ENCODE data around the gene BGLAP. TPM values are rescaled to one million over a fixed set of nuclear protein-coding genes. Genes with fewer than 3 reads are reported as not detected.

The BGLAP gene
- total and polyA plus RNA-seq, 2 of the 13 experiments (the other 11 are each of a cell fraction or from before 2014, with no cell fraction given) = 0.62 to 1.6 TPM

DNA sequence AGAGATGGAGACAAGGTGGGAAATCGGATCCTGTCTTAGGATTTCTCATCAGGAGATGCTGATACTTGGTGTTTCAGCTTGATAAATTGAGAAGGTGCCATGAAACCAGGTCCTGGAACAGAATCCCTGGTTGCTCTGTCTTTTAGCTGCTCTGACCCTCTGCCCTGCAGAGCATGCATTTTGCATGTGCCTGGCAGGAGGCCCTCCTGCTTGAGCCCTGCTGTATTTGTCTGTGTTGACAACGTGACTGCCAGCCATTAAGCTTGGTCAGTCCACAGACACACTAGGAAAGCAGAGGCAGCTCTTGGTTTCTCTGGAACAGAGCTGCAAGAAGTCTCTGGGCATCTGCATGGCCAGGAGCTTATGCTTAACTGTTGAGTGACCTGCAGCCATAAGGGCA, 45.5 kb upstream of the BGLAP start (continued):
- TF ChIP-seq ATF7 (IDR thresholded peaks at IDR 0.05) (no peak), ATF7 (CRISPR knock-in tag; IDR thresholded peaks at IDR 0.05) (no peak)

DNA sequence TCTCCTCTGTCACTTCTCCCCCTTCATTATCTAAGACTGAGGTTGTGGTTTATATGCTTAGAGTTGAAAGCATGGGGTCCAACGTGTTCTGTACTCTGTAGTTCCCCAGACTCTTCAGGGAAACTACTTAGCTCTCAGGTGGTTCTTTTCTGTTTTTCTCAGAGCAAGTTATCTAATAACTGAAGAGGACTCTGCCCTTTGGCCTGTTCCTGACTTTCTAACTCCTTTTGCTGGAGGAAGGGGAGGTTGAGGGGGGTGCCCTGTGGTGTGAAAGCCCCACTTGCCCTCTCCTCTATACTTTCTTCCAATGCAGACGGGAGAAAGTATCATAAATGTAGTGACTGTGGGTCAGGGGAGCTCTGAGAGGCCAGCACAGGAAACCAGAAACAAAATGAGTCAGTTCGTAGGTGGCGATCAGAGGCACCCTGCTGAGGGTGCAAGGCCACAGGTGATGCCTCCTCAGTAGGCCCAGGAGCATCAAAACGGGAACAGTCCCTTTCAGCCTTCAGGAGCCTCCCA, 43.1 kb upstream of the BGLAP start:
- no TSS peak for BruUV-seq (replicated peaks)
- H3K27ac ChIP-seq (ENCODE audit: extremely low read length, insufficient read depth, low read length) = peak overlapping the region; percentile 15
- FAIRE-seq = no peak
- 0 out of 2 replicates have a peak overlapping the region, but pooled peaks have one; percentile 12 for H3K9ac ChIP-seq (ENCODE audit: insufficient read depth, low read depth, low read length)
- H3K27me3 ChIP-seq (ENCODE audit: control insufficient read depth in 1 of 2, insufficient read depth in 2 of 2, low read length in 2 of 2) = no peaks in the 10 kb centered on the region; a peak in 1 of 5 replicates
- CTCF ChIA-PET (ENCODE audit: low intra/inter-chr PET ratio, low total read pairs) = no interaction called here
- no peaks in the 10 kb centered on the region for H3K9me3 ChIP-seq (ENCODE audit: low read length)
- no peak overlapping the region for H2AFZ ChIP-seq (ENCODE audit: low read length)
- H3K36me3 ChIP-seq (replicated peaks in 1 of 2; ENCODE audit: control insufficient read depth in 1 of 2, insufficient read depth in 2 of 2, low read length in 2 of 2) = peaks cover 14 to 33% of the 10 kb centered on the region in 2 experiments
- peak overlapping the region; percentile 37; the same call in 1 of the 2 replicates for H3K4me2 ChIP-seq (ENCODE audit: low read depth, low read length)
- no peaks in the 10 kb centered on the region for H4K20me1 ChIP-seq (ENCODE audit: insufficient read depth, low read length)
- intact Hi-C loops (cut with micrococcal nuclease; ENCODE audit: unreplicated experiment) (no loop called here), in situ Hi-C loops (cut with HindIII; ENCODE audit: extremely low pct_ligation_motif_present, low pct_unique_long_range_greater_than_20kb) (no loop called here)
- DNase-seq (ENCODE audit: low spot score) = no peak
- H3K79me2 ChIP-seq (ENCODE audit: insufficient read depth, low read length) = peaks cover 36% of the 10 kb centered on the region
- POLR2A ChIA-PET = interaction anchor here (3.6 kb wide), 1 partner anchor 14 kb away, joined by 32 read pairs; the partner anchor contains the start of gene PMF1
- no peak overlapping the region for H3K4me3 ChIP-seq (replicated peaks in 1 of 3; ENCODE audit: insufficient read depth in 1 of 3, low read depth in 2 of 3, low read length in 3 of 3)
- H3K4me1 ChIP-seq (ENCODE audit: insufficient read depth, low read length) = peaks cover 50% of the 10 kb centered on the region
- TF ChIP-seq ASH2L (IDR thresholded peaks at IDR 0.05; ENCODE audit: insufficient read length, low read depth, low read length) = no peak
- TF ChIP-seq ZNF549 (CRISPR knock-in tag; IDR thresholded peaks at IDR 0.05) = no peak
- WGBS (ENCODE audit: low lambda C conversion rate) = 86% methylated on average over 5 of the region's 5 CpGs
- ATAC-seq = no peak

DNA sequence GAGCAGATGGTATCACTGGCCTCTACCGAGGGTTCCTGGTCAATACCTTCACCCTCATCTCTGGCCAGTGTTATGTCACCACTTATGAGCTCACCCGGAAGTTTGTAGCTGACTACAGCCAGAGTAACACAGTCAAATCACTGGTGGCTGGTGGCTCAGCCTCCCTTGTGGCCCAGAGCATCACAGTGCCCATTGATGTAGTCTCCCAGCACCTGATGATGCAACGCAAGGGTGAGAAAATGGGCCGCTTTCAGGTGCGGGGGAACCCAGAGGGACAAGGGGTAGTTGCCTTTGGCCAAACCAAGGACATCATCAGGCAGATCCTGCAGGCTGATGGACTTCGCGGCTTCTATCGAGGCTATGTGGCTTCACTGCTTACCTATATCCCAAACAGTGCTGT, 41.9 kb upstream of the BGLAP start:
- in situ Hi-C loops (cut with HindIII; ENCODE audit: extremely low pct_ligation_motif_present, low pct_unique_long_range_greater_than_20kb) = no loop called here
- Histone ChIP-seq H3K79me2 (ENCODE audit: insufficient read depth, low read length) (peaks cover 25% of the 10 kb centered on the region), H3K27ac (ENCODE audit: extremely low read length, insufficient read depth, low read length) (no peak overlapping the region), H3K4me1 (ENCODE audit: insufficient read depth, low read length) (peaks cover 42% of the 10 kb centered on the region), H3K9ac (ENCODE audit: insufficient read depth, low read depth, low read length) (no peak overlapping the region), H3K36me3 (replicated peaks in 1 of 2; ENCODE audit: control insufficient read depth in 1 of 2, insufficient read depth in 2 of 2, low read length in 2 of 2) (peaks cover 15 to 33% of the 10 kb centered on the region in 2 experiments), H3K9me3 (ENCODE audit: low read length) (no peaks in the 10 kb centered on the region), H2AFZ (ENCODE audit: low read length) (no peak overlapping the region), H3K27me3 (ENCODE audit: control insufficient read depth in 1 of 2, insufficient read depth in 2 of 2, low read length in 2 of 2) (no peaks in the 10 kb centered on the region), H3K4me3 (replicated peaks in 1 of 3; ENCODE audit: insufficient read depth in 1 of 3, low read depth in 2 of 3, low read length in 3 of 3) (no peak overlapping the region), H4K20me1 (ENCODE audit: insufficient read depth, low read length) (no peaks in the 10 kb centered on the region), H3K4me2 (ENCODE audit: low read depth, low read length) (no peak overlapping the region)
- WGBS (ENCODE audit: low lambda C conversion rate) = 100% methylated on average over 8 of the region's 8 CpGs
- DNase-seq (ENCODE audit: low spot score) (no peak), FAIRE-seq (no peak), ATAC-seq (no peak)
- ChIA-PET CTCF (ENCODE audit: low intra/inter-chr PET ratio, low total read pairs) (no interaction called here), POLR2A (interaction anchor here (1.4 kb wide), 1 partner anchor 13 kb away, joined by 7 read pairs; the partner anchor contains the start of gene PMF1)
- BruUV-seq (replicated peaks) = no TSS peak
- intact Hi-C loops (cut with micrococcal nuclease; ENCODE audit: unreplicated experiment) = loop anchor here (2.0 to 10.0 kb wide), 2 partner anchors 25 to 895 kb away; partner anchors contain the start of gene ETV3L
- no peak for TF ChIP-seq EED (CRISPR knock-in tag; IDR thresholded peaks at IDR 0.05)
- TF ChIP-seq, protein P1, sequence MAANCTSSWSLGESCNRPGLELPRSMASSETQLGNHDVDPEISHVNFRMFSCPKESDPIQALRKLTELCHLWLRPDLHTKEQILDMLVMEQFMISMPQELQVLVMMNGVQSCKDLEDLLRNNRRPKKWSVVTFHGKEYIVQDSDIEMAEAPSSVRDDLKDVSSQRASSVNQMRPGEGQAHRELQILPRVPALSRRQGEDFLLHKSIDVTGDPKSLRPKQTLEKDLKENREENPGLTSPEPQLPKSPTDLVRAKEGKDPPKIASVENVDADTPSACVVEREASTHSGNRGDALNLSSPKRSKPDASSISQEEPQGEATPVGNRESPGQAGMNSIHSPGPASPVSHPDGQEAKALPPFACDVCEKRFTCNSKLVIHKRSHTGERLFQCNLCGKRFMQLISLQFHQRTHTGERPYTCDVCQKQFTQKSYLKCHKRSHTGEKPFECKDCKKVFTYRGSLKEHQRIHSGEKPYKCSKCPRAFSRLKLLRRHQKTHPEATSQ (CRISPR knock-in tag; IDR thresholded peaks at IDR 0.05; ENCODE audit: borderline replicate concordance) = no peak
- TF ChIP-seq, protein P2, sequence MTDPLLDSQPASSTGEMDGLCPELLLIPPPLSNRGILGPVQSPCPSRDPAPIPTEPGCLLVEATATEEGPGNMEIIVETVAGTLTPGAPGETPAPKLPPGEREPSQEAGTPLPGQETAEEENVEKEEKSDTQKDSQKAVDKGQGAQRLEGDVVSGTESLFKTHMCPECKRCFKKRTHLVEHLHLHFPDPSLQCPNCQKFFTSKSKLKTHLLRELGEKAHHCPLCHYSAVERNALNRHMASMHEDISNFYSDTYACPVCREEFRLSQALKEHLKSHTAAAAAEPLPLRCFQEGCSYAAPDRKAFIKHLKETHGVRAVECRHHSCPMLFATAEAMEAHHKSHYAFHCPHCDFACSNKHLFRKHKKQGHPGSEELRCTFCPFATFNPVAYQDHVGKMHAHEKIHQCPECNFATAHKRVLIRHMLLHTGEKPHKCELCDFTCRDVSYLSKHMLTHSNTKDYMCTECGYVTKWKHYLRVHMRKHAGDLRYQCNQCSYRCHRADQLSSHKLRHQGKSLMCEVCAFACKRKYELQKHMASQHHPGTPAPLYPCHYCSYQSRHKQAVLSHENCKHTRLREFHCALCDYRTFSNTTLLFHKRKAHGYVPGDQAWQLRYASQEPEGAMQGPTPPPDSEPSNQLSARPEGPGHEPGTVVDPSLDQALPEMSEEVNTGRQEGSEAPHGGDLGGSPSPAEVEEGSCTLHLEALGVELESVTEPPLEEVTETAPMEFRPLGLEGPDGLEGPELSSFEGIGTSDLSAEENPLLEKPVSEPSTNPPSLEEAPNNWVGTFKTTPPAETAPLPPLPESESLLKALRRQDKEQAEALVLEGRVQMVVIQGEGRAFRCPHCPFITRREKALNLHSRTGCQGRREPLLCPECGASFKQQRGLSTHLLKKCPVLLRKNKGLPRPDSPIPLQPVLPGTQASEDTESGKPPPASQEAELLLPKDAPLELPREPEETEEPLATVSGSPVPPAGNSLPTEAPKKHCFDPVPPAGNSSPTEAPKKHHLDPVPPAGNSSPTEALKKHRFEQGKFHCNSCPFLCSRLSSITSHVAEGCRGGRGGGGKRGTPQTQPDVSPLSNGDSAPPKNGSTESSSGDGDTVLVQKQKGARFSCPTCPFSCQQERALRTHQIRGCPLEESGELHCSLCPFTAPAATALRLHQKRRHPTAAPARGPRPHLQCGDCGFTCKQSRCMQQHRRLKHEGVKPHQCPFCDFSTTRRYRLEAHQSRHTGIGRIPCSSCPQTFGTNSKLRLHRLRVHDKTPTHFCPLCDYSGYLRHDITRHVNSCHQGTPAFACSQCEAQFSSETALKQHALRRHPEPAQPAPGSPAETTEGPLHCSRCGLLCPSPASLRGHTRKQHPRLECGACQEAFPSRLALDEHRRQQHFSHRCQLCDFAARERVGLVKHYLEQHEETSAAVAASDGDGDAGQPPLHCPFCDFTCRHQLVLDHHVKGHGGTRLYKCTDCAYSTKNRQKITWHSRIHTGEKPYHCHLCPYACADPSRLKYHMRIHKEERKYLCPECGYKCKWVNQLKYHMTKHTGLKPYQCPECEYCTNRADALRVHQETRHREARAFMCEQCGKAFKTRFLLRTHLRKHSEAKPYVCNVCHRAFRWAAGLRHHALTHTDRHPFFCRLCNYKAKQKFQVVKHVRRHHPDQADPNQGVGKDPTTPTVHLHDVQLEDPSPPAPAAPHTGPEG (CRISPR knock-in tag; IDR thresholded peaks at IDR 0.05) = no peak
- TF ChIP-seq, protein P3, sequence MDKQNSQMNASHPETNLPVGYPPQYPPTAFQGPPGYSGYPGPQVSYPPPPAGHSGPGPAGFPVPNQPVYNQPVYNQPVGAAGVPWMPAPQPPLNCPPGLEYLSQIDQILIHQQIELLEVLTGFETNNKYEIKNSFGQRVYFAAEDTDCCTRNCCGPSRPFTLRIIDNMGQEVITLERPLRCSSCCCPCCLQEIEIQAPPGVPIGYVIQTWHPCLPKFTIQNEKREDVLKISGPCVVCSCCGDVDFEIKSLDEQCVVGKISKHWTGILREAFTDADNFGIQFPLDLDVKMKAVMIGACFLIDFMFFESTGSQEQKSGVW (CRISPR knock-in tag; IDR thresholded peaks at IDR 0.05; ENCODE audit: borderline replicate concordance) = no peak

All from HepG2 (cell line).